ENCODE data around the gene SPTBN4.

- TF ChIP-seq EZH2 (IDR thresholded peaks at IDR 0.05; ENCODE audit: borderline replicate concordance, low read length) (no peak), CTCF (IDR thresholded peaks at IDR 0.05; ENCODE audit: low read length) (no peak)
Measured at GRCh38 chr19:40560092-40560507, 93.3 kb downstream of the SPTBN4 start.

Data from OCI-LY1 (cell line).